WTC11 (cell line): ENCODE measurements around the gene SHC3. TPM values are rescaled to one million over a fixed set of nuclear protein-coding genes. Genes with fewer than 3 reads are reported as not detected.

ENCODE experiments used
- ATAC-seq: fragments of 200-7000 bp; cut with Tn5 transposase; 2 replicates; pipeline ENCODE4 v1.10.0; 2021; ENCODE audit warnings: mild to moderate bottlenecking, moderate library complexity
- CTCF ChIA-PET: fragments of 300-600 bp; sonication (Branson Sonifier 250); formaldehyde crosslinking; loops from one replicate; lab custom pipeline; 2021; ENCODE audit warnings: antibody characterized with exemption; lab: Charles Lee
- POLR2A ChIA-PET: fragments of 350-600 bp; sonication (Branson Sonifier 250); formaldehyde crosslinking; loops from one replicate; lab custom pipeline; 2021; ENCODE audit warnings: antibody characterized with exemption; lab: Charles Lee
- DNase-seq: peaks from one replicate; pipeline ENCODE4 v3.0.0; 2021; ENCODE audit warnings: low spot score
- H3K27ac Mint-ChIP-seq: 2 replicates; pipeline ENCODE4 v1.8.0; 2021; ENCODE audit warnings: mixed read lengths
- H3K27me3 Mint-ChIP-seq: 2 replicates; pipeline ENCODE4 v1.8.0; 2021; ENCODE audit warnings: low read depth, mild to moderate bottlenecking, moderate library complexity, mixed read lengths
- H3K36me3 Mint-ChIP-seq: 2 replicates; pipeline ENCODE4 v1.8.0; 2021; ENCODE audit warnings: mixed read lengths
- H3K4me1 Mint-ChIP-seq: 2 replicates; pipeline ENCODE4 v1.8.0; 2022; ENCODE audit warnings: mixed read lengths
- H3K4me3 Mint-ChIP-seq: 2 replicates; pipeline ENCODE4 v1.8.0; 2021; ENCODE audit warnings: mild to moderate bottlenecking, moderate library complexity, mixed read lengths
- H3K9me3 Mint-ChIP-seq: 2 replicates; pipeline ENCODE4 v1.8.0; 2021; ENCODE audit warnings: mixed read lengths
- CTCF ChIP-seq: fragments of 200-600 bp; IDR thresholded peaks from 2 replicates; pipeline ENCODE4 v1.8.0; 2022; ENCODE audit warnings: antibody characterized with exemption
- ESRRA ChIP-seq: sonication (generic); formaldehyde crosslinking; IDR thresholded peaks from 2 replicates; pipeline ENCODE4 v1.8.1; 2022; ENCODE audit warnings: mild to moderate bottlenecking, missing genetic modification reagents, borderline replicate concordance
- FOXP1 ChIP-seq: sonication (generic); formaldehyde crosslinking; IDR thresholded peaks from 2 replicates; pipeline ENCODE4 v1.8.0; 2022; ENCODE audit warnings: missing genetic modification reagents, mild to moderate bottlenecking, moderate library complexity, borderline replicate concordance
- GRHL2 ChIP-seq: fragments of 250-450 bp; sonication (Bioruptor Pico); IDR thresholded peaks from 2 replicates; pipeline ENCODE4 v1.8.0; 2022; ENCODE audit warnings: mild to moderate bottlenecking, moderate library complexity; ENCODE audit not compliant: insufficient replicate concordance, severe bottlenecking
- IRF1 ChIP-seq: sonication (generic); formaldehyde crosslinking; IDR thresholded peaks from 2 replicates; pipeline ENCODE4 v1.8.0; 2023; ENCODE audit warnings: missing genetic modification reagents
- MAX ChIP-seq: sonication (generic); formaldehyde crosslinking; IDR thresholded peaks from 2 replicates; pipeline ENCODE4 v1.8.0; 2022; ENCODE audit warnings: mild to moderate bottlenecking, missing genetic modification reagents
- MYBL2 ChIP-seq: sonication (generic); formaldehyde crosslinking; IDR thresholded peaks from 2 replicates; pipeline ENCODE4 v1.8.1; 2023; ENCODE audit warnings: mild to moderate bottlenecking, moderate library complexity, missing genetic modification reagents
- NFYB ChIP-seq: sonication (generic); formaldehyde crosslinking; conservative IDR thresholded peaks from 2 replicates; pipeline ENCODE4 v1.8.0; 2022; ENCODE audit warnings: low read depth, missing genetic modification reagents
- RORB ChIP-seq: fragments of 250-450 bp; sonication (Bioruptor Pico); IDR thresholded peaks from 2 replicates; pipeline ENCODE4 v1.9.0; 2021; ENCODE audit warnings: mild to moderate bottlenecking
- SP1 ChIP-seq: sonication (generic); formaldehyde crosslinking; conservative IDR thresholded peaks from 2 replicates; pipeline ENCODE4 v1.8.1; 2022; ENCODE audit warnings: missing genetic modification reagents
- USF2 ChIP-seq: sonication (generic); formaldehyde crosslinking; IDR thresholded peaks from 2 replicates; pipeline ENCODE4 v1.8.1; 2023; ENCODE audit warnings: mild to moderate bottlenecking, missing genetic modification reagents, moderate library complexity
- ZNF121 ChIP-seq: sonication (generic); formaldehyde crosslinking; IDR thresholded peaks from 2 replicates; pipeline ENCODE4 v1.8.0; 2023; ENCODE audit warnings: missing genetic modification reagents
- ZNF416 ChIP-seq: fragments of 250-450 bp; sonication (Bioruptor Pico); IDR thresholded peaks from 2 replicates; pipeline ENCODE4 v1.9.0; 2021; ENCODE audit warnings: mild to moderate bottlenecking, inconsistent platforms
- ZNF532 ChIP-seq: fragments of 250-450 bp; sonication (Bioruptor Pico); IDR thresholded peaks from 2 replicates; pipeline ENCODE4 v1.9.0; 2021; ENCODE audit warnings: mild to moderate bottlenecking, borderline replicate concordance
- total RNA-seq: library from RNA; stranded (reverse); gene quantifications from 3 replicates; pipeline ENCODE4 v1.2.3, GENCODE V29; 2021

SHC3 gene
- total RNA-seq, 1 experiment from 2014 or later, result 4.9 TPM

- TF ChIP-seq ZNF416 (CRISPR knock-in tag), result no peak
- no peak for TF ChIP-seq IRF1 (CRISPR knock-in tag)
- TF ChIP-seq ZNF532, result no peak
- TF ChIP-seq MYBL2 (CRISPR knock-in tag), result no peak
- TF ChIP-seq RORB, result no peak
- TF ChIP-seq USF2 (CRISPR knock-in tag), result no peak
Measured at GRCh38 chr9:89005323-89005722, 173.3 kb downstream of the SHC3 start (continued).

GRCh38 chr9:89002987-89003386 is 175.6 kb downstream of the SHC3 start:
- Mint-ChIP-seq H3K4me3 (no peak overlapping the region), H3K36me3 (no peaks in the 10 kb centered on the region; the same call in 1 of the 2 replicates), H3K27me3 (no peaks in the 10 kb centered on the region), H3K9me3 (no peaks in the 10 kb centered on the region), H3K27ac (no peak overlapping the region), H3K4me1 (peaks cover 20% of the 10 kb centered on the region)
- no peak for DNase-seq
- TF ChIP-seq GRHL2 (CRISPR knock-in tag) (no peak), SP1 (CRISPR knock-in tag) (no peak)
- TF ChIP-seq, all 79 proteins: peak for 0
- ChIA-PET POLR2A (no interaction called here), CTCF (no interaction called here)
- no peak for ATAC-seq

- ATAC-seq (no peak), DNase-seq (no peak)
- Mint-ChIP-seq H3K9me3 (no peaks in the 10 kb centered on the region), H3K4me3 (no peak overlapping the region), H3K27ac (no peak overlapping the region), H3K27me3 (no peaks in the 10 kb centered on the region), H3K36me3 (no peaks in the 10 kb centered on the region; the same call in 1 of the 2 replicates), H3K4me1 (peaks cover 13% of the 10 kb centered on the region)
- CTCF ChIA-PET, result interaction anchor here (2.3 kb wide), 1 partner anchor 341 kb away, joined by 16 read pairs; no protein-coding TSS in a partner anchor
- POLR2A ChIA-PET, result no interaction called here
- TF ChIP-seq ZNF121 (CRISPR knock-in tag), result no peak
- TF ChIP-seq ESRRA, result no peak
Measured at GRCh38 chr9:89001917-89002540, 176.6 kb downstream of the SHC3 start.

- CTCF ChIA-PET, result interaction anchor here (0.6 to 2.3 kb wide), 18 partner anchors 7 to 467 kb away, joined by 3 to 16 read pairs (median 4); partner anchors contain the start of gene S1PR3
- Mint-ChIP-seq H3K27me3 (no peaks in the 10 kb centered on the region), H3K9me3 (no peaks in the 10 kb centered on the region), H3K4me3 (peak overlapping the region; percentile 7; the same call in 1 of the 2 replicates), H3K27ac (peak overlapping the region; percentile 4; the same call in 1 of the 2 replicates), H3K36me3 (no peaks in the 10 kb centered on the region; the same call in 1 of the 2 replicates), H3K4me1 (peaks cover 13% of the 10 kb centered on the region)
- ATAC-seq (peak; percentile 91), DNase-seq (peak; percentile 94)
- TF ChIP-seq MAX (CRISPR knock-in tag) (peak; percentile 33; the same call in 1 of the 2 replicates), NFYB (no peak), ZNF532 (no peak), ZNF121 (CRISPR knock-in tag) (no peak), CTCF (peak; percentile 72), FOXP1 (0 out of 2 replicates have a peak, but pooled peaks have one; percentile 45)
- POLR2A ChIA-PET, result no interaction called here
Measured at GRCh38 chr9:89000973-89001916, 177.4 kb downstream of the SHC3 start.
